Stimulated activated memory B cell treated with anti-CD40 and anti-IgM and Interleukin-4, amounts not matched to agents 10 μg/mL and 1 μg/mL and 100 μg/mL, for 72 hours (primary cell): ENCODE measurements around the gene ICE1.
"Not testable (repeated sequence)": the region's sequence is repeated elsewhere in the genome, so short reads cannot be mapped to it uniquely, and the experiment has no call there.

Experiments used
- ATAC-seq: fragments of 150-1000 bp; cut with Tn5 transposase; 2 replicates; pipeline ENCODE4 v1.10.0; 2021
- H3K27ac Mint-ChIP-seq: one replicate; pipeline ENCODE4 v1.8.0; 2022; ENCODE audit warnings: mild to moderate bottlenecking, mixed read lengths
- H3K27me3 Mint-ChIP-seq: one replicate; pipeline ENCODE4 v1.8.0; 2022; ENCODE audit warnings: mixed read lengths
- H3K36me3 Mint-ChIP-seq: one replicate; pipeline ENCODE4 v1.8.0; 2022; ENCODE audit warnings: mixed read lengths
- H3K4me1 Mint-ChIP-seq: one replicate; pipeline ENCODE4 v1.8.0; 2022; ENCODE audit warnings: mixed read lengths
- H3K4me3 Mint-ChIP-seq: one replicate; pipeline ENCODE4 v1.8.0; 2022; ENCODE audit warnings: mild to moderate bottlenecking, moderate library complexity, mixed read lengths
- H3K9me3 Mint-ChIP-seq: one replicate; pipeline ENCODE4 v1.8.0; 2022; ENCODE audit warnings: mixed read lengths

ICE1 gene

DNA sequence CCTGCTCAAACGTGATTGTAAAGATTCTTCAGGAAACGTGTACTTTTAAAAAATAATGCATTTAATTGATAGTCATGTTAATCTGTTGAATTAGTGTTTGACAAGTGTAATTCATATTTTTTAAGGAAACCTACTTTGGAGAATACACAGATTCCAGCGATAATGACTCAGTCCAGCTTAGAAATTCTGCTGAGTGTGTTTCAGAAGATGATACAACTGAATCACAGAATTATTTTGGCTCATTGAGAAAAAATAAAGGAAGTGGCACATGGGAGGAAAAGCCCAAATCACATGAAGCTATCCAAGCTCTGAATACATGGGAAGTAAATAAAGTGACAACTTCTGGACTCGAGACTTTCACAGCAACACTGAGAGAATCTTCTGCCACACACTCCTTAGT lies 37.8 kb downstream of the ICE1 start:
- H3K27me3 Mint-ChIP-seq = no peaks in the 10 kb centered on the region
- no peaks in the 10 kb centered on the region for H3K9me3 Mint-ChIP-seq
- H3K4me3 Mint-ChIP-seq = no peak overlapping the region
- peaks cover 84% of the 10 kb centered on the region for H3K36me3 Mint-ChIP-seq
- no peak for ATAC-seq
- no peak overlapping the region for H3K27ac Mint-ChIP-seq
- peaks cover 4% of the 10 kb centered on the region for H3K4me1 Mint-ChIP-seq

DNA sequence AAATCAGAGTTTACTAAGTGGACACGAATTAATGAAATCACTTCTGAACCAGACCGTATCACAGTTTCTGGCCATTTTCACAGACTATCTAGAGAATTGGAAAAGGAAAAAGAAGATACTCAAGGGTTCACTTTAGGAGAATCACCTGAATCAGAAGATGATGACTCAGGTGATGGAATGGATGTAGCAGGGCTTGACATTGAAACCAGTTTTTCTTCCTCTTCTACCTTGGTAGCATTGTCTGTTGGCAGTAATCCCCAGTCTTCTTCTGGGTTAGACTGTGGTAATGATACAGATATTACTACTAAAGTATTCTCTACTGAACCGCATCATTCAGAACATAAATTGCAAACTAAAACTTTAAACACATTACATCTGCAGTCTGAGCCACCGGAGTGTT lies 38.5 kb downstream of the ICE1 start:
- Mint-ChIP-seq H3K4me1 (peaks cover 4% of the 10 kb centered on the region), H3K27ac (no peak overlapping the region), H3K36me3 (peaks cover 80% of the 10 kb centered on the region), H3K9me3 (no peaks in the 10 kb centered on the region), H3K4me3 (no peak overlapping the region), H3K27me3 (no peaks in the 10 kb centered on the region)
- ATAC-seq = no peak

DNA sequence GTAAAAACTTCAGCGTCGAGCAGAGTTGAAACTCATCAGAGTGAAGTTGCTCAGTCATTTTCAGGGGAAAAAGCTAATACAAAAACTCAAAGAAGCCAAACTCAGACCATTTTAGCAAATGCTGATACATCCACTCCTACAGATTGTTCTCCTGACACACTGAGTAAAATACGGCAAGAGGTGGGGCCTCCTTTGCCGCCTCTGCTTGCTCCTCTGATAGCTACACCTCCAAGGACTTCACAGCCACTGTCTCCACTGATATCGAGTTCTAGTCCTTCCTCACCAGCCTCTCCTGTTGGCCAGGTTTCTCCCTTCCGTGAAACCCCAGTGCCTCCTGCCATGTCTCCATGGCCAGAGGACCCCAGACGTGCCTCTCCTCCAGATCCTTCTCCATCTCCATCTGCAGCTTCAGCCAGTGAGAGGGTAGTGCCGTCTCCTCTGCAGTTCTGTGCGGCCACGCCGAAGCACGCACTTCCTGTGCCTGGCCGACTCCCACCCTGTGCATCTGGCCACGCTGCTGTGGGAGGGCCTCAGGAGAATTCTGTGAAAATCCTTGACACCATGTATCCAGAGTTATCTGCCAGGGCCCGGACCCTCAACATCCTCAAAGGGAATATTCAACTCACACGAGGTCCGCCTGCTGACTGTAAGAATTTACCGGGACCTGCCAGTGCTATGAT lies 41.7 kb downstream of the ICE1 start:
- Mint-ChIP-seq H3K4me3 (no peak overlapping the region), H3K4me1 (peaks cover 4% of the 10 kb centered on the region), H3K9me3 (no peaks in the 10 kb centered on the region), H3K27ac (no peak overlapping the region), H3K27me3 (no peaks in the 10 kb centered on the region), H3K36me3 (peaks cover 80% of the 10 kb centered on the region)
- ATAC-seq = no peak

DNA sequence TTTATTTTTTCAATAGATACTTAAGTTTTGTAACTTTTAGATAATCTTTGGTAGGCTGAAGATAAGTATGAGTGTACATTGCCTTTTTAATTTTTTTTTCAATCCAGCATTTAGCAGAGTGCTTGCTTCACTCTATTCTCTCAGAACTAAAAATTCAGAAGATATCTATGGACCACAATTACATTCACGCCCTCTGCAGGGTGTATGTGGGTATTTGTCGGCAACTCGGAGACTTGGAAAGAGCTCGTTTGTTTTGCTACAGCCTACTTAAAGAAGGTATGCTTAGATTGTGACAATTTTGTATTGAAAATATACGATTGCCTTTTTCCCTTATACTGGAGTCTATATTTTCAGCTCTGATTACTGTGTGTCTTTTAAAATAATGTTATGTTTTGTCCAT lies 43.8 kb downstream of the ICE1 start:
- Mint-ChIP-seq H3K36me3 (peaks cover 66% of the 10 kb centered on the region), H3K4me3 (no peak overlapping the region), H3K4me1 (peaks cover 4% of the 10 kb centered on the region), H3K9me3 (no peaks in the 10 kb centered on the region), H3K27me3 (no peaks in the 10 kb centered on the region), H3K27ac (no peak overlapping the region)
- ATAC-seq = no peak

DNA sequence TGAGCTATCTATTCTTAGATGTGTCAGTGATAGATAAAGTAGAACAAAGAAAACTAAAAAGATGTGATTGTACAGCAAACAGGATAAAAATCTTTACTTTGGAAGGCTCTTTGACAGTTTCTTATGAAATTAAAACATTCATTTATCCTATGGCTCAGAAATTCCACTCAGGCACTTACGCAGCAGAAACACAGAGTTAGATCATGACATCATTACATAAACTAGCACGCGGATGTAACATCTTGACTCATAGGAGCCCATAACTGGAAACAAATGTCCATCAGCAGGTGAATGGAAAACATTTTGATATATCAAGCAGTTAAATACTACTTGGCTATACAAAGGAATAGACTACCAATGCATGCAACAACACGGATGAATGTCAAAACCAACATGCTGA lies 45.3 kb downstream of the ICE1 start:
- H3K27me3 Mint-ChIP-seq = no peaks in the 10 kb centered on the region
- no peaks in the 10 kb centered on the region for H3K9me3 Mint-ChIP-seq
- no peak overlapping the region for H3K4me3 Mint-ChIP-seq
- ATAC-seq = no peak
- peaks cover 4% of the 10 kb centered on the region for H3K4me1 Mint-ChIP-seq
- peaks cover 51% of the 10 kb centered on the region for H3K36me3 Mint-ChIP-seq
- no peak overlapping the region for H3K27ac Mint-ChIP-seq

DNA sequence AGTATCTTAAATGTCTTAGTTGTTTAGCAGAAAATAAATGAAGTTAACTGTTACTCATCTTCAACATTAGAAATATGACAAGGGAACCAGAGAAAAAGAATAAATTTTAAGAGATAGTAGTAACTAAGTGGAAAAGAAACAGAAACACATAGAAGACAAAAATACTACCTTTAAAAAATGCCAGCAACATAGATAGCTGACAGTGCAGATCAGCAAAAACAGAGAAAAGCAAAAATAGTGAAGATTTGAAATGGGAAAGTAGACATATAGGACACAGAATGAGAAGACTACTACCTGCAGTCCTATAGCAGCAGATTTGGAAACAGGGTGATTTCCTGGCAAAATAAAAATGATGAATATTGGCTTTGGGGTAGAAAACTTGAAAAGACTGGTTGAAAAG lies 48.5 kb downstream of the ICE1 start:
- Mint-ChIP-seq H3K9me3 (no peaks in the 10 kb centered on the region), H3K27me3 (no peaks in the 10 kb centered on the region), H3K27ac (peak overlapping the region; percentile 17), H3K36me3 (peaks cover 48% of the 10 kb centered on the region), H3K4me1 (no peaks in the 10 kb centered on the region), H3K4me3 (no peak overlapping the region)
- ATAC-seq = no peak

DNA sequence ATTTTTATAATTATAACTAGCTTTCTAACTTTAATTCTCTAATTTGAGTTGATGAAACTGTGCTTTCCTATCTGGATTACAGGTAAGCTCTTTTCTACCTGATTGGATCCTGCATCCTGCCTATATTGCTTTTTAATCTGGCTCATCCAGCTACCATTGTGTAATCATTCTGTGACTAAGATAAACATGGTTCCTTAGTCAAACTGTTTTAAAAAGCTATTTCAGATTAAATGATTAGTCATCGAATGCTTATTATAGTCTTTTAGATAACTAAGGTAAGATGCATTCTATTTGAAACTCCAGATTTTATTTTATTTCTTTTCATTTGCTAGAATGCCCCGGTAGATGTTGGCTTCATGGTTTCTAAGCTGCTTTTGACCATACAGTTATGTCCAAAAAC lies 50.7 kb downstream of the ICE1 start:
- H3K4me3 Mint-ChIP-seq = no peak overlapping the region
- H3K9me3 Mint-ChIP-seq = no peaks in the 10 kb centered on the region
- H3K27me3 Mint-ChIP-seq = no peaks in the 10 kb centered on the region
- no peak for ATAC-seq
- H3K4me1 Mint-ChIP-seq = no peaks in the 10 kb centered on the region
- peaks cover 49% of the 10 kb centered on the region for H3K36me3 Mint-ChIP-seq
- H3K27ac Mint-ChIP-seq = no peak overlapping the region

DNA sequence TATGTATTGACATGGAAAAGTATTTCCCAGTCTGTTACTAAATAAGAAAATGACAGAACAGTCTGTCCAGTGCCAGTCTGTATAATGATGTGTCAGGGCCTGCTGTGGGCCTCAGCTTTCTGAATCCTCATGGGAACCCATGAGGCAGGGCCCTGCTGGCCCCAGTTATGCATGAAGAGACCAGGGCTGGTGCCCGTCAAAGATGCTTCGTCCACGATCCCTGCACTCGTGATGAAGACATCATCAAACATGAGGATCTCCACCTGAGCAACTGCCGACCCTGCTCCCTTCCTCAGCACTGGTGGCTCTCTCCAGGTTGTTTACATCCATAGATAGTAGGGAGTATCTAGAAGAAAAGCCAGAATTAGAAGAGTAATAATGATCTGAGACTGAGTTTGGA lies 52.5 kb downstream of the ICE1 start:
- ATAC-seq = no peak
- Mint-ChIP-seq H3K4me1 (peaks cover 11% of the 10 kb centered on the region), H3K36me3 (peaks cover 65% of the 10 kb centered on the region), H3K27ac (no peak overlapping the region), H3K27me3 (no peaks in the 10 kb centered on the region), H3K9me3 (peaks cover 3% of the 10 kb centered on the region), H3K4me3 (no peak overlapping the region)

DNA sequence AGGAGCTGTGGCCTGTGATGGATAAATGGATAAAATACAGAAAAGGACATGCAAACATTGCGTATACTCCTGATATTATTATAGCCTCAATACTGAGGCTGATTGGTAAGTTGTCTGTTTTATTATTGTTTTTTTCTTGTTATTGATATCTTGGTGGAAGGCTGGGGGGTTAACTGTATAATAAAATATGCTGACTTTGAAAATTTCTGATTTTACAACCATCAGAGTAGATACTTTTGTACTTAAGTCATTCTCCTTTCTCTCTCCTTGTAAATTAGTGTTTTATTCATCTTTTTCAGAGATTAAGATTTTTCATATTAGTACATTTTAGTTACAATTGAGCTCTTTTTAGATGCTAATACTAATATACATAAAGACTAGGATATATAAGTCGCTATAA lies 53.5 kb downstream of the ICE1 start:
- ATAC-seq = no peak
- Mint-ChIP-seq H3K27me3 (no peaks in the 10 kb centered on the region), H3K36me3 (peaks cover 66% of the 10 kb centered on the region), H3K4me1 (peaks cover 19% of the 10 kb centered on the region), H3K4me3 (no peak overlapping the region), H3K9me3 (peaks cover 3% of the 10 kb centered on the region), H3K27ac (no peak overlapping the region)

DNA sequence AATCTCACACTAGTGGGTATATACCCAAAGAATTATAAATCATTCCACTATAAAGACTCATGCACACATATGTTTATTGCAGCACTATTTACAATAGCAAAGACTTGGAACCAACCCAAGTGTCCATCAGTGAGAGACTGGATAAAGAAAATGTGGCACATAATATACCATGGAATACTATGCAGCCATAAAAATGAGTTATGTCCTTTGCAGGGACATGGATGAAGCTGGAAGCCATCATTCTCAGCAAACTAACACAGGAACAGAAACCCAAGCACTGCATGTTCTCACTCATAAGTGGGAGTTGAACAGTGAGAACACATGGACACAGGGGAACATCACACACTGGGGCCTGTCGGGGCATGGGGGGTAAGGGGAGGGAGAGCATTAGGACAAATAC lies 57.1 kb downstream of the ICE1 start:
- not testable (repeated sequence) for H3K9me3 Mint-ChIP-seq, H3K27ac Mint-ChIP-seq, H3K4me3 Mint-ChIP-seq, H3K27me3 Mint-ChIP-seq, ATAC-seq
- Mint-ChIP-seq H3K4me1 (peaks cover 25% of the 10 kb centered on the region), H3K36me3 (peaks cover 61% of the 10 kb centered on the region)

DNA sequence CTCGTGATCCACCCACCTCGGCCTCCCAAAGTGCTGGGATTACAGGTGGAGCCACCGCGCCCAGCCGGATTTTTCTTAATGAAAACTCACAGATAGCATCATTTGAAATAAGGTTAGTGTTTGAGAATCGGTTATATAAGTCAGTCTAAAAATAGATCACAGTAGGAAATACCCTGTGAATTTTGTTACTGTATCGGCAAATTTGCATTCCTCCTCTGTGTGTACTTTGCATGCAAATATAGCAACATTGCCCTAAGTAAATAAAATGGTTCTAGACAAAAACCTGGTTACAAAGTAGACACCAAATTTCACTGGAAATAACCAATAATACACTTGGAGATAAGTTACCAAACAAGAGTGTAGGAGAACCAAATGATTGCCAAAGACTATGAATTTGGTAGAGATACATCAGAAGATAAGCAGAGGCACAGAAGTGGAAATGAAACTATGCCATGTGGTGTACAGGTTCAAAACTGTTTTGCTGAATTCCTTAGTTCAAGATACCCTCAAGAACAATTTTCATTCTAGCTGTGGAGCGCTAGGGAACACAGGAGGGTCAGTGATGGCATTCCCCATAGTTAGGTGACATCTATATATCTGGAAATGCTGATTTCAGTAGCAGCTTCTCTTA lies 58.1 kb downstream of the ICE1 start:
- Mint-ChIP-seq H3K4me1 (peaks cover 25% of the 10 kb centered on the region), H3K9me3 (peaks cover 3% of the 10 kb centered on the region), H3K27ac (peak overlapping the region; percentile 58), H3K36me3 (peaks cover 53% of the 10 kb centered on the region), H3K4me3 (no peak overlapping the region), H3K27me3 (no peaks in the 10 kb centered on the region)
- no peak for ATAC-seq

DNA sequence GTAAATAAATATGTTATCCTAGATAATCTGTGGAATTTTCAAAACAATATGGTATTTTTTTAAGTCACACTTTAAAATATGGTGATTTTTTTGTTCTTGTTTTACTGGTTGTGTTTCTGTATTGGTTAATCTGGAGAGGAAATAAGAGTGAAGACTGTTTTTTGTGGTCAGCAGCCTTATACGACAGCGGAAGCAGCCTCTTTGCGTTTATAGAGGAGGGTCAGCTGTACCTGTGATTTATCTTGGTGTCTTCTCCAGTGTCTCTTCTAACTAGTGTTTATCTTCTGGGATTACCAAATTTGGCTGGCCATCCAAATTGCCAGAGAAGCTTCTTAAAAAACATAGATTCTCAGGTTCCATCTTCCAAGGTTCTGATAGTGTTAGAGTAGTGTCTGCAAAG lies 58.7 kb downstream of the ICE1 start:
- no peaks in the 10 kb centered on the region for H3K27me3 Mint-ChIP-seq
- H3K9me3 Mint-ChIP-seq = peaks cover 3% of the 10 kb centered on the region
- ATAC-seq = no peak
- peak overlapping the region; percentile 58 for H3K27ac Mint-ChIP-seq
- peaks cover 47% of the 10 kb centered on the region for H3K36me3 Mint-ChIP-seq
- peaks cover 25% of the 10 kb centered on the region for H3K4me1 Mint-ChIP-seq
- H3K4me3 Mint-ChIP-seq = no peak overlapping the region

DNA sequence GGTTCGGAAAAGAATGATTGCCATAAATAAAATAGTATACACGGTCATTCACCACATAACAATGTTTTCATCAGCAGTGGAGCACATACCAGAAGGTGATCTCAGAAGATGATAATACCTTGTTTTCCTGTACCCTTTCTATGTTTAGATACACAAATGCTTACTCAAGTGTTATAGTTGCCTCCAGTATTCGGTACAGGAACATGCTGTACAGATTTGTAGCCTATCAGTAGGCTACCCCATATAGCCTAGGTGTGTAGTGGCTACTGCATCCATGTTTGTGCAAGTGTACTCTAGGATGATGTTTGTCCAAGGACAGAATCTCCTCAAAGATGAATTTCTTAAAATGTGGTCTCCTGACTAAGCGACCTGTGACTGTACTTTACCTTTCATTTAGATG lies 59.2 kb downstream of the ICE1 start:
- Mint-ChIP-seq H3K27me3 (no peaks in the 10 kb centered on the region), H3K27ac (peak overlapping the region; percentile 58), H3K4me3 (no peak overlapping the region), H3K9me3 (peaks cover 3% of the 10 kb centered on the region), H3K4me1 (peaks cover 25% of the 10 kb centered on the region), H3K36me3 (peaks cover 43% of the 10 kb centered on the region)
- no peak for ATAC-seq

DNA sequence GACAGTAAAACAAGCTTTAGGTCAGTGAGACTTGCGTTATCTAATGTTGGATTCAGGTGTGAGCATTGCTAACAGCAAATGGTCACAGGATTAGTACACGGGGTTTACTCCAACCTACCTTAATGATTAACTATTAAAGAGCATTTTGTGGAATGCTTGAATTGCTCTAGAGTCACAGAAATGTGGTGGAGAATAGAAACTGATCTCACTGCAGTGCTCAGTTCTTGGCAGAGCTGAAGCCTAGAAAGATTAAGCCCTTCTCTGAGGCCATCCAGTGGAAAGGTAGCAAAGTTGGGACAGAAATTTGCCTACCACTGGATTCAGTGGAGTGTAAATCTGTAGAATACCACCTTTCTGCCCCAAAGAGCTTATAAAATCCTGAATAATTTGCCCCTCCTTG lies 60.9 kb downstream of the ICE1 start:
- Mint-ChIP-seq H3K4me1 (peaks cover 25% of the 10 kb centered on the region), H3K4me3 (no peak overlapping the region), H3K9me3 (peaks cover 3% of the 10 kb centered on the region), H3K27me3 (no peaks in the 10 kb centered on the region), H3K36me3 (peaks cover 25% of the 10 kb centered on the region), H3K27ac (no peak overlapping the region)
- no peak for ATAC-seq

DNA sequence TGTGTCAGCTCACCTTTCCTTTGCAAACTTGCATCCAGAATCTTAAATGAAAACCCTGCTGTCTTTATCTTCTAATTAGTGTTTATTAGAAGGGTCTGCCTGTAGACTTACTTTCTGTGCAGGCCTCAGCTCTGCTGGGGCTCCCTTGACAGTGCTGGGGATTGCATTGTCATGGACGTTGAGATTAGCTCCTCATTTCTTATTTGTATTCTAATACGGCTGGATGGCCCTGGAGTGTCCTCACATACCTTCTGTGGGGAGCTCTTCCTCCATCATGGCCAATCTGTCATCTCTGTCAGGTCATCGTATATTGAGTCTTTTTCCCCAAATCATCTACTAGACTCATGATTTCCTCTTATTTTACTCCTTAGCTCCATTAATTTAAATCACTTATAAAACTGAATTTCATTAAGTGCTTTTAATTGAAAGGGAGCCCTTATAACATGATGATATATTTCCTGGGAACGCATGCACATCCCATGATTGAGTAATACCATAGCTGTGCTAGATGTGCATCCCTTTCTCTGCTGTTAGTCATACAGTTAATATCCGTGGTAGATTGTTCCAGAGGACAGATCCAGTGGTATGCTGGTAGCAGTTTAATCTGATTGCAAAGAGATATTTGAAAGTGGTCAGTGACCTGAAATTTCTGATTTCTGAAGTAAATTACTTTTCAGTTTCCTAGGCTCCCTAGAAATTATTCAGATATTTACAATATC lies 61.6 kb downstream of the ICE1 start:
- Mint-ChIP-seq H3K4me1 (peaks cover 22% of the 10 kb centered on the region), H3K9me3 (peaks cover 3% of the 10 kb centered on the region), H3K4me3 (no peak overlapping the region), H3K27ac (no peak overlapping the region), H3K27me3 (no peaks in the 10 kb centered on the region), H3K36me3 (peaks cover 24% of the 10 kb centered on the region)
- ATAC-seq = no peak

DNA sequence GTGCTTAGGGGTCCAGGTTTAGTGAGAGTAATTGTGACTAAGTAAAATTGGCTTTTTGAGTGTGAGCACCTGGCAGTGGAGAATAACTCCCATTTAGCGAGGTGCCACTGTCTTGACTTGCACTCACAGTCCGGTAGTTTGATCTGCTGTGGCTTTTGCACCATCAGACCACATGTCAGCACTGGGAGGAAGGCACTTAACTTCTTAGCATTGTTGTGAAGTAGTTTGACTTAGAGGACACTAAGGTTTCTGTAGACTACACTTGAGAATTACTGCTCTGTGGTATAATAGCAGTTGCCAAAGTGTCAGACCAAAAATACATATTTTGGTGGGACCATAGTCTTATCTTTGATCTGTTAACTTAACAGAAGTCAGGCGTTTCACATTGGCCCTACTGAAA lies 63.6 kb downstream of the ICE1 start:
- Mint-ChIP-seq H3K27me3 (no peaks in the 10 kb centered on the region), H3K9me3 (no peaks in the 10 kb centered on the region), H3K4me3 (no peak overlapping the region), H3K36me3 (peaks cover 18% of the 10 kb centered on the region), H3K4me1 (peaks cover 5% of the 10 kb centered on the region), H3K27ac (no peak overlapping the region)
- ATAC-seq = no peak
